GM10266 (cell line): ENCODE measurements around the gene NLGN1.

Experiments
- DNase-seq: peaks from one replicate; pipeline ENCODE4 v3.0.0; 2012; ENCODE audit errors: extremely low spot score
- CTCF ChIP-seq: IDR thresholded peaks from 2 replicates; pipeline ENCODE4 v1.5.1; 2012; ENCODE audit warnings: mild to moderate bottlenecking, low read depth; ENCODE audit not compliant: control insufficient read depth, insufficient read depth; ENCODE audit errors: missing control alignments

The NLGN1 gene

DNA sequence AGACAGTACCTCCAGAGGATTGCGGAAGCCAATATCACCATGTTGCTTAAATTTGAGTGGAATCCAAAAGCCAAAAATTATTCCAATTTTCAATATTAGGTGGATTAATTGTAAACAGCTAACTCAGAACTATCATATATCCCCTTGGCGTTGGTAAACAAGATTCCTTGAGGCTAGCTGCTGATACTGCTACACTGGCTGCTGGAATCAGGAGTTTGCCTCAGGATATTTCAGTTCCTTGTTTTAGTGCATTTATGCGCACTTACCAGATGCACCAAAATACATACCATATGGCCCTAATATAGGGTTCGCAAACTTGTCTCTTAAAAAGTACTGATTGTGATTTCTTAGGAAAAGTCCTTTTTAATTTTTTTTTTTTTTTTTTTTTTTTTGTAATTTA is 856.4 kb downstream of the NLGN1 start:
- TF ChIP-seq CTCF = no peak
- DNase-seq = no peak

GRCh38 chr3:174255454-174255853 is 857.9 kb downstream of the NLGN1 start:
- TF ChIP-seq CTCF = no peak

DNA sequence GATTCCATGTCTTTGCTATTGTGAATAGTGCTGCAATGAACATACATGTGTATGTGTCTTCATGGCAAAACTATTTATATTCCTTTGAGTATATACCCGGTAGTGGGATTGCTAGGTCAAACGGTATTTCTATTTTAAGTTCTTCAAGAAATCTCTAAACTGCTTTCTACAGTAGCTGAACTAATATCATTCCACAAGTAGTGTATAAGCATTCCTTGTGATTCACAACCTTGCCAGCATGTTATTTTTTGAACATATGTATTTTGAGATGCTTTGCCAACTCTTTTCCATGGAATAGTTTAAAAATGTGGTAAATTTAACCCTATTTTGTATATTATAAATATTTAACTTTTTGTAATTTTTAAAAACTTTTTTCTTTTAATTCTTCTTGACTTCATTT is 868.9 kb downstream of the NLGN1 start:
- TF ChIP-seq CTCF = no peak
- no peak for DNase-seq

More at GRCh38 chr3:174255454-174255853, 857.9 kb downstream of the NLGN1 start:
- DNase-seq = no peak

DNA sequence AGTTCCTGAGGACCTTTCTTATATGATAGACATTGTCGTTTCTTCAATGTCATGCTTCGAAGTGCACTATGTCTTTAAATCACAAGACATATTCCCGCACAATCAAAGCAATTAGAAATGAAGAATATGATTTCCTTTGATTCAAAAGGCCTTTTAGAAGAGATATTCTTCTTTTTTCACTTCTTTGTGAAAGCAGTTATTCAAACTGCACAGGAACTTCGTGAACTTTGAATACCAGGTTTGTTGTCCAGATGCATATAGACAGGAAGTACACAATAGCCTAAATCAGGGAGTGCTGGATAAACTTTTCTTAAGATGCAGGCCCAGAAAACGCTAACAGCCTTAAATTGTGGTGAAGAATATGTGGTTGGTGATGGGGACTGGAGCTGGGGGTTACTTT is 870.5 kb downstream of the NLGN1 start:
- no peak for DNase-seq
- TF ChIP-seq CTCF = no peak

DNA sequence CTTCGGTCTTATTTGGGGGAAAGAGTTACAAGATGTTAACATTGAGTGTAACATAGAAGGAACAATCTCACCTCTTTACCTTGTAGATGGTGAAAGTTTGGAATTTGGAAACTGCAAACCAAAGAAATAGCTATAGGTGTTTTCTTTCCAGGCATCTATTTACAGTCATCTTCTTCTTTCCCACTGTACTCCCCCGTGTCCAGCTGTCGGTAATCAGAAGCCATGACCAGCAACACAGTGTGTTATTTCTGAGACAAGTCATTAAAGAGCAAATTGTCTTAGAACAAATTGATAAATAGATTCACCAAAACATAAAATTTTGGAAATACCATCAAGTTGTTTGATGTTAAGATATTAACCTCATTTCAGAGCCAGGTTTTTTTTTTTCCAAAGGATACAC is 871.0 kb downstream of the NLGN1 start:
- no peak for DNase-seq
- no peak for TF ChIP-seq CTCF

DNA sequence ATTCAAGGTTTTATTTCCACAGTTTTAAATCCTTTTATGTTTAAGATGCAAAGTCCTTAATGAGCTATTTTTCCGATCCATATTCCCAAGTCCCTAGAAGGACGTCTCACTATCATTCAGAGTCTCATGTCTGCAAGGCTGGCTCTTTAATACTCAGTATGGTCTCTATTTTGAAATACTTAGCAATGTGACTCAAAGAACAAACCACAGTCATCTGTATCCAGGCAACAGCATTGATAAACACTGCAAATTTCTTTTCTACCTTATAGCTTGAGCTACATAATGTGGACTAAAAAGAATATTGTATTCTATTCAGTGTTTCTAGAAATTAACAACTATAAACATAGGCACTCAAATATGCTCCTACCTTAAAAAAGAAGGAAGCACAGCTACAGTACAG is 873.3 kb downstream of the NLGN1 start:
- no peak for TF ChIP-seq CTCF
- no peak for DNase-seq

DNA sequence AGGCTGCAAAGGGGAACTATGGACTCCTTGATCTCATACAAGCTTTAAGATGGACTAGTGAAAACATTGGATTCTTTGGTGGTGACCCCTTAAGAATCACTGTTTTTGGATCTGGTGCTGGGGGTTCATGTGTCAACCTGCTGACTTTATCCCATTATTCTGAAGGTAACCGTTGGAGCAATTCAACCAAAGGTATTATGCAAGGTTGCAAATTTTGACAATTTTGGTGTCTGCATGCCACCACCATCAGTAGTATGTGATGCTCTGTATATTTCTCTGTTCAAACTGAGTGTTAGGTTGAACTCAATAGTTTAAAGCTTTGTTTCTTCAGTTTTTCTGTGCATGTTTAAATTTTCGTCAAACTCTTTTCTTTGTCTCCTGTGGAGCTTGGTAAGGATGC is 877.8 kb downstream of the NLGN1 start:
- DNase-seq = no peak

More for the DNA sequence above, 877.8 kb downstream of the NLGN1 start:
- no peak for TF ChIP-seq CTCF
